Kidney capillary endothelial cell (primary cell): Measurements from ENCODE around the gene NDUFV1.
"Not testable (repeated sequence)": the region's sequence is repeated elsewhere in the genome, so short reads cannot be mapped to it uniquely, and the experiment has no call there.

Source experiments
- DNase-seq: peaks from one replicate; pipeline ENCODE4 v3.0.0-alpha.2; 2018; ENCODE audit warnings: low spot score

Gene NDUFV1

GRCh38 chr11:67611704-67612587, 5.2 kb downstream of the NDUFV1 start:
- DNase-seq, result no peak

GRCh38 chr11:67612751-67613150, 6.0 kb downstream of the NDUFV1 start:
- no peak for DNase-seq

GRCh38 chr11:67613313-67613959, 6.7 kb downstream of the NDUFV1 start:
- no peak for DNase-seq

- DNase-seq, result peak; percentile 24
These were observed 7.4 kb downstream of the NDUFV1 start for GRCh38 chr11:67613960-67614715.

GRCh38 chr11:67614730-67615714, 8.3 kb downstream of the NDUFV1 start:
- peak; percentile 17 for DNase-seq

- DNase-seq, result no peak
These were observed 9.1 kb downstream of the NDUFV1 start for GRCh38 chr11:67615728-67616430.

- DNase-seq, result no peak
These were observed 9.9 kb downstream of the NDUFV1 start for GRCh38 chr11:67616431-67617242.

- no peak for DNase-seq
These were observed 10.7 kb downstream of the NDUFV1 start for GRCh38 chr11:67617243-67617953.

GRCh38 chr11:67618901-67619659, 12.3 kb downstream of the NDUFV1 start:
- not testable (repeated sequence) for DNase-seq

- not testable (repeated sequence) for DNase-seq
These were observed 13.2 kb downstream of the NDUFV1 start for GRCh38 chr11:67619683-67620618.

- DNase-seq, result not testable (repeated sequence)
These were observed 13.9 kb downstream of the NDUFV1 start for GRCh38 chr11:67620621-67621020.

- DNase-seq, result not testable (repeated sequence)
These were observed 15.2 kb downstream of the NDUFV1 start for GRCh38 chr11:67621928-67622327.

- not testable (repeated sequence) for DNase-seq
These were observed 16.2 kb downstream of the NDUFV1 start for GRCh38 chr11:67622905-67623304.

- DNase-seq, result not testable (repeated sequence)
These were observed 17.1 kb downstream of the NDUFV1 start for GRCh38 chr11:67623795-67624194.

- not testable (repeated sequence) for DNase-seq
These were observed 19.5 kb downstream of the NDUFV1 start for GRCh38 chr11:67626131-67626833.

GRCh38 chr11:67626970-67627369, 20.2 kb downstream of the NDUFV1 start:
- no peak for DNase-seq

- DNase-seq, result no peak
These were observed 20.7 kb downstream of the NDUFV1 start for GRCh38 chr11:67627441-67627811.
